ENCODE measurements around the gene ADRA2C.

ADRA2C gene

DNA sequence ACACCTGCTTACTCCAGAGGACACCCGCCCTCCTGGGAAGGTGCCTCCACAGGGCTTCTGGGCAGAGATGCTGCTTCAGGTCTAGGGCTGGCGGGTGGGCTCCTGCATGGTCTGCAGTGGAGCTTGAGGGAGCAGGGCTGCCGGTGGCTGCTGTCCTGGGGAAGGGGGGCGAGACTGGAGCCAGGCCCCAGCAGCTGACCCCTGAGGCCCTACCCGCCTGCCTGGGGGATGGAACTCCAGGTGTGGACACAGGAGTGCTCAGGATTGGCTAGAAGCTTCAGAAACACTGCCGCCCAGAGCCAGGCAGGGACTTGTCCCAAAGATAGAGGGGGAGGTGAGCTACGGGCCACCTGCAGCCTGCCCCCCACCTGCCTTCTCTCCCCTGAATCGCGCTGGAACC is 33.0 kb upstream of the ADRA2C start:
- DNase-seq: no peak

- no peak for DNase-seq
Observed at GRCh38 chr4:3735196-3735595, 31.0 kb upstream of the ADRA2C start.

- DNase-seq: no peak
Observed at GRCh38 chr4:3736290-3736689, 29.9 kb upstream of the ADRA2C start.

- DNase-seq: no peak
Observed at GRCh38 chr4:3736806-3737205, 29.4 kb upstream of the ADRA2C start.

DNA sequence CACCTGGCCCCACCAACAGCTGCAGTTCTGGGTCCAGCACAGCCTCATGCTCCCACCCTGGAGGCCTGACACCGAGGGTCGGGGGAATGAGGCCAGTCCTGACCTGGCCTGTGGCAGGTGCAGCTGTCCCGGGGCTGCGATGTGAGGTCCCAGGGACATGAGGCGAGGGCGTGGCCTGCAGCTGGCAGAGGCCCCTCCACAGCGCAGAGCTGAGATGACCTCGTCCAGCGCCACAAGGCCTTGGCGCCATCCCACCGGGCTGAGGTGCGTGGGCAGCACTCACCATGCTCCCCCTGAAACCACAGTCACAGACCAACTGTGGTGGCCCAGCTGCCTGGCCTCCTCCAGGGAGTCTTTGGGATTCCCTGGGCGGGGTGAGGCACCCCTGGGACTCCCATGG is 26.6 kb upstream of the ADRA2C start:
- DNase-seq: no peak

- DNase-seq: no peak
Observed at GRCh38 chr4:3740256-3740655, 25.9 kb upstream of the ADRA2C start.

GRCh38 chr4:3741217-3742011 is 24.8 kb upstream of the ADRA2C start:
- DNase-seq: no peak

GRCh38 chr4:3742610-3743009 is 23.6 kb upstream of the ADRA2C start:
- DNase-seq: no peak

DNA sequence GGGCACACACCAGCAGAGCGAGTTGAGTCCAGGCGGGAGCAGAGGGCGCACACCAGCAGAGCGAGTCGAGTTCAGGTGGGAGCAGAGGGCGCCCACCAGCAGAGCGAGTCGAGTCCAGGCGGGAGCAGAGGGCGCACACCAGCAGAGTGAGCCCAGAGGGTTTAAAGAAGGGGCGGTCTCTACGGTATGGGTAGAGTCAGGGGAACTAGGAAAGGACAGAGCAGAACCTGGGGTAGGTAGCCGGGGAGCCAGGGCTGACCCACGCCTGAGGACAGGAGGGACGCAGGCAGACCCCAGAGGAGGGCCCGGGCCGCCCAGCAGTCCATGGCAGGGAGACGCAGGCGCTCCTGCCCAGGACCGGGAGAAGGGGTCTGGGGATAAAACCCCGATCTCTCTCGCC is 22.0 kb upstream of the ADRA2C start:
- no peak for DNase-seq

- no peak for DNase-seq
Observed at GRCh38 chr4:3744901-3745300, 21.3 kb upstream of the ADRA2C start.

DNA sequence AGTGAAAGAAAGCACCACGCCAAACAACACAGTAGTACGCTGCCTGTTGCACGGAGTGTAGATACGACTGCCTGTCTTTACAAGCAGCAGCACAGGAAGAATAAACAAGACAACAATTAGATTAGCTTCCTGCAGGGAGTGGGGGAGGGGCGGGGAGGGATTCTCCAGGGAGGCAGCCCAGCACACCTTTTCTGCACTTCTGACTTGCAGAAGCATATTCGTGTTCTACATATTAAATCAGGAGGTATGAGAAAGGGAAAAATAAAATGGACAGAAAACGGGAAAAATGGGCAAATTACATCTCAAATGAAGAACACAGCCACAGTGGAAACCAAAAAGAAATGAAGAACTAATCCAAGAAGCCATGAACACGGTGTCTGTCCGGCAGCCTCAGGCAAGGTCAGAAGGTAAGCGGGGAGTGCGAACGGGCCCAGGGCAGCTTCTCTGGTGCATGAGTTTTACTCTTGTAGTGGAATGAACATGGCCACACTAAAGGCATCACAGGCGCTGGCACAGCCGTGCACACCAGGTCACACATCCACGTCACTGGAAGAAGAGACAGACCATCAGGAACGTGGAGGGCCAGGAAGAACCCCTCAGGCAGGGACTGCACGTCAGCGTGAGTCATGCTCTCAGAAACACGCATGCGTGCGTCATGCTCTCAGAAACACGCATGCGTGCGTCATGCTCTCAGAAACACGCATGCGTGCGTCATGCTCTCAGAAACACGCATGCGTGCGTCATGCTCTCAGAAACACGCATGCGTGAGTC is 20.1 kb upstream of the ADRA2C start:
- no peak for DNase-seq

DNA sequence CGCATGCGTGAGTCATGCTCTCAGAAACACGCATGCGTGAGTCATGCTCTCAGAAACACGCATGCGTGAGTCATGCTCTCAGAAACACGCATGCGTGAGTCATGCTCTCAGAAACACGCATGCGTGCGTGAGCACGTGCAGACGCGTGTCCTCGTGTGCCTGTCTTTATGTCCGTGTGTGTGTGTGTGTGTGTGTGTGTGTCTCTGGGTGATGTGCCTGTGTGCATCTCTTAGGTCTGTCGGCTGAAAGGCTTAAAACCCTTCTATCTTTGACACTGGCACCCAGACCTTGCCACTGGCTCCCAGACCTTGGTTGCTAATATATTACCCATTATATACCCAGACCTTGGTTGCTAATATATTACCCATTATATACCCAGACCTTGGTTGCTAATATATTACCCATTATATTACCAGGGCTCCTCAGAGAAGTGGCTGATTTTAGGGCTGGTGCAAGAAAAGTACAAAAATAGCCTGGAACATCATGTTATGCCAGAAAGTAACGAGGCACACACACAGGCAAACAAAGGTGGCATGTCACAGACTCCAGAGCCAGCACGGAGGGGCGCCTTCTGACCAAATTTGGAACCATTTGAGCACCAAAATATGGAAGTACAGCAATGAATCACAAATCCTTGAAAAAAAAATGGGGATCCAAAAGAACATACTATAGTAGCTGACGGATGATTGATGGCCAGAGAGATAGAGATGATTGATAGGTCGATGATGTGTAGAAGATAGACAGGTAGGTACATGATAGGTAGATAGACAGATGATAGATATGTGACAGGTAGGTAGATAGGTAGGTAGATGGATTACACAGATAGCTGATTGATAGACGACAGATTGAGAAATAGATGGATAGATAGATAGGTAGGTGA is 19.2 kb upstream of the ADRA2C start:
- DNase-seq: no peak

GRCh38 chr4:3747581-3747904 is 18.6 kb upstream of the ADRA2C start:
- no peak for DNase-seq

GRCh38 chr4:3748136-3748898 is 17.9 kb upstream of the ADRA2C start:
- DNase-seq: no peak

DNA sequence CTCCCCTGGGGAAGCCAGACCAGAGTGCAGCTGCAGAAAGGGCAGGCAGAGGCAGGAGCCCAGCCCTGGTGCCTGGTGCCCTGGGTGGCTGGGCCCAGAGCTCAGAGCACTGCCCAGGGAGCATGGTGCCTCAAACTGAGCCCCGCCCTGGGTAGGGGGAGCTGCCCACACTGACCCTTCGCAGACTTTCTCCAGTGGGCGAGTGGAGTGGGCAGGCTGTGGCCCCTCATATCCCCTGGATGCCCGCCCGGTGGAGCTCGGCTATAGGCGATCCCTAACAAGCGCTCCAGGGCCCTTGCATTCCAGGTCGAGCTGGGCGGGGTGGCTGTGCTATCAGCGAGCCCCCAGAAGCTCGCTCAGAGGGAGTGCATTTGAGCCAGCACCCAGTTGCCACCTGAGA is 17.1 kb upstream of the ADRA2C start:
- no peak for DNase-seq

DNA sequence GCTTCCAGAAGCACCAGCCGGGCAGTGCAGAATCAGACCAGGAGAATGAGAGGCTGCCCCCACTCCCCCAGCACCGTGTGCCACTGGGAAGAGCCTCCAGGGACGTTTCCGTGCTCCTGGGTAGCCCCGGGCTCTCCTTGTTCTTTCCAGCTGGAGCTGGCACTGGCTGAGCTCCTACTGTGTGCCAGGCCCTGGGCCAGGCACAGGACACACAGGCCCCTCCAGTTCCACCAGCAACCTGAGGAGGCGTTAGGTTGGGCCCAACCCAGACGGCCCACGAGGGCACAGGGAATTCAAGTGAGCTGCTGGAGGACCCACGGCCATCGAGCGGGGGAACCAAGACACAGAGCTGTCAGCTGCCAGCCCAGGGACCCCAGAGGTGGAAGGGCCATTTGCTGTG is 15.9 kb upstream of the ADRA2C start:
- DNase-seq: no peak

GRCh38 chr4:3752022-3752421 is 14.2 kb upstream of the ADRA2C start:
- DNase-seq: no peak

GRCh38 chr4:3753726-3754412 is 12.3 kb upstream of the ADRA2C start:
- no peak for DNase-seq

DNA sequence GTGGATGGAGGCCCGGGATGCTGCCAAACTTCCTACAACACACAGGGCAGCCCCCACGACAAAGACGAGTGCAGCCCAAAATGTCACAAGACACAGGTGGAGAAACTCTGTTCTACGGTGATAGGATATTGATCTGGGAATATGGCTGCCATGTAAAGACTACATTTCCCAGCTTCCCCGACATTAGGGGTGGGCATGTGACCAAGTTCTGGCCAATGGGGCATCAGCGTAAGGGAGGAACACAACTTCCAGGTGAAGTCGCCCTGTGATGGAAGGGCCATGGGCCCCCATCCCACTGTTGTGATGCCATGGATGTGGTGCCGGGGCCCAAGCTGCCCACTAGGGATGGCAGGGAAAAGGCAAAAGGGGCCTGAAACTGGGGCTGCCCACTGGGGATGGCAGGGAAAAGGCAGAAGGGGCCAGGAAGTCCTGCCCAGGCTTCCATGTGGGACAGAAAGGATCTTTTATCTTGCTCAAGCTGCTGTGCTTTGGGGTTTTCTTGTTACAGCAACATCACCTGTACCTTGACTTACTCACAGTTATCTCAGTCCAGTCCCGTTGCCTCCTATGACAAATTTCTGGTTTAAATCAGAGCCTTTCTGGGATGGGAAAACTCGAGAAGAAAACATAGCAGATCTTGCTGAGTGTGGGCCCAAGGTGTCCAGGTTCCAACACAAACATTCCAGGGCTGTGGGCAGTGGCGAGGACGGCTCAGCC is 9.7 kb upstream of the ADRA2C start:
- no peak for DNase-seq

DNA sequence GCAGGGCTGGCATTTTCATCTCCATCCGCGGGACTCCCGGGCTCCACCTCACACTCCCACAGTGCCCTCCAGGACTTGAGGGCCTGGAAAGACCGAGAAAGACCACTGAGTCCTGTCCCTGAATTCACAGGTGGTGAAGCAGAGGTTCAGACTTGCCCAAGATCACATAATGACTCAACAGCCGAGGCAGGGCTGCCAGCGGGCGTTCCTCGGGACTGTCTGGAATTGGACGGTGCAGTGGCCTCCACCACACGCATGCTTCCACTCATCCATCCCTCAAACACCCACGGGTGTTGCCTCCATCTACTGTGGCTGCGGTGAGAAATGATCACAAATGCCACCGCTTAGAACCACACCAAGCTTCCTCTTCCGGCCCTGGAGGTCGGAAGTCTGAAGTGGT is 6.9 kb upstream of the ADRA2C start:
- no peak for DNase-seq

DNA sequence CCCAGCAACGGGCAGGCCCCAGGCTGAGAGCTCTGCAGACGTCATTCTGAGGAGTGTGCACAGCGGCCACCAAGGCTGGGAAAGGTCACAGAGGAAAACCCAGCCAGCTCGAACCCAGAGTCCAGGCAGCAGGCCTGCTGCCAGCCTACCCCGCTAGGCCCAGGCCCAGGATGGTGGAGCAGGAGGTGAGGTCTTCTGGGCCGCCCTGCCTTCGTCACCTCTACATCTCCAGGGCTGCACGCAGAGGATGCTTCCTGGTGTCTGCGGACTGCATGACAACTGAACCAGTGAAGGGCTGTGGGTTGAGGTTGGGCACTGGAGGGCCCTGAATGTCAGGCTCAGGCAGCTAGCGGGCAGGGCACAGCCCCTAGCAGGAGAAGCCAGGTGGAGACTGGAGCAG is 5.8 kb upstream of the ADRA2C start:
- DNase-seq: no peak
